Stimulated activated CD8-positive, alpha-beta memory T cell treated with anti-CD3 and anti-CD28 coated beads, Interleukin-7, amount 100 ng/mL, for 1 hour (primary cell): Measurements from ENCODE around the gene MESP1.
A peak's percentile ranks its signal among the peaks of the same experiment; 100 is the strongest.

Source experiments
- DNase-seq, 2 donors: peaks; one replicate each; pipeline ENCODE4 v3.0.0-alpha.2; 2020; ENCODE audit warnings: low read depth in 2 of 2

Gene MESP1

DNA sequence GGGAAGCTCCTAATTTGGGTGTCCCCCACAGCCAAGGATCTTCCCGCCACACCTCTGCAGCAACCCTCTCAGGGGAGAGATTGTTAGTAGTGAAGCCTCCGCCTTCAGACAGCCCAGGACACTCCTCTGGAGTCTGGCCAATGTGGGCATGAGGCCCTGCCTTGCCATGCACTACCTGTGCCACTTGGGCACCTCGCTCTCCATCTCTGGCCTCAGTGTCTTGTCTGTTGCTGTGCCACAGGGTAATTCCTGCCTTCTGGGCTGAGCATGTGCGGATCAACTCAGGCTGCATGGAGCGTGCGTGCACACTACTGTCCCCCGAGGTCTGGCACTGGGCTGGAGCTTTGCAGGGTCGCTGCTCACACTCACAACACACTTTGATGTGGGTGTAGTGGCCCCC, 7.9 kb upstream of the MESP1 start:
- no peak for DNase-seq

DNA sequence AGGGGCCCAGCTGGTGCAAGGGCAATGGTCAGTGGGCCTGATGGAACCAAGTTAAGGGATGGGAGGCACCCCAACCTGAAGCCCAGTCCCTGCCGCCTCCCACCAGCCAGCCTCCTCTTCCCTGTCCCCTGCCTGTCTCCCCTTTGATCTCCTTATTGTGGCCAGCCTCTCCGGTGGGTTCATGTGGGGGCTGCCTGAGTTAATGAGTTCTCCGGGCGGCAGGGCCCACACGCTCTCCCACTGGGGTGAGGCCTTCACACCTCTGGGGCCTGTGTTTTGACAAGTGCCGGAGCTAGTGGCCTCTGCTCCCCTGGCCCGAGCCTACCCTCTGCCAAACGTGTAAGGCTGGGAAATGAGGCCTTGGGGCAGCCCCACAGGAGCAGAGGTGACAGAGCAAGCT, 7.2 kb upstream of the MESP1 start:
- no peak for DNase-seq

DNA sequence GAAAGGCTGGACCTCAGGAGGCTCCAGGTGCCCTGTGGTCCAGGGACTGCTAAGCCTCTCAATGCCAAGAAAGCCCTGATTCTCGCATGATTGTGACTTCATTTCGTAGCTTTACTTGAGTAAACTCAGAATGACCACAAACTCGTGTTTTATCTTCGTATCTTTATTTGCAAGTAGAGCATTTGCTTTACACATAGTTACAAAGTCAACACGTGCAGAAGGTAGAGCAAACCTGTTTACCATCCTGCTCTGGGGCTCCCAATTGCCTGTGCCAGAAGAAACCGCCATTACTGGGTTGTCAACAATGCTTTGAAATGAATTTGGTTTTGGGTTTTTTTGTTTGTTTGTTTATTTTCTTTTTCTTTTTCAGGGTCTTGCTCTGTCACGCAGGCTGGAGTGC, 5.8 kb upstream of the MESP1 start:
- no peak for DNase-seq

- DNase-seq, result no peak
Measured at GRCh38 chr15:89755701-89756100, 4.7 kb upstream of the MESP1 start.

GRCh38 chr15:89754361-89755154, 3.5 kb upstream of the MESP1 start:
- no peak for DNase-seq

DNA sequence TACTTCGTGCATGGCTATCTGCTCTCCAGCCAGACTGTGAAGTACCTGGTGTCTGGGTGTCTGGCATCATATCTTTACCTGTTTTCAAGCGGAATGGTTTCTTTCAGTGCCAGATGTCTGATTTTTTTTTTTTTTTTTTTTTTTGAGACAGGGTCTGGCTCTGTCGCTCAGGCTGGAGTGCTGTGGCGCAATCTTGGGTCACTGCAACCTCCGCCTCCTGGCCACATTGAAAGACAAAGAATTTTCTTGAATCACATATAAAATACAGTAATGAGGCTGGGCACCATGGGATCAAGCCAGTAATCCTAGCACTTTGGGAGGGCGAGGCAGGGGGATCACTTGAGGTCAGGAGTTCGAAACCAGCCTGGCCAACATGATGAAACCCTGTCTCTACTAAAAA, 2.8 kb upstream of the MESP1 start:
- DNase-seq, result no peak

GRCh38 chr15:89751748-89752147, 699 bp upstream of the MESP1 start:
- no peak for DNase-seq

GRCh38 chr15:89749951-89750559, 994 bp downstream of the MESP1 start:
- DNase-seq, result no peak

DNA sequence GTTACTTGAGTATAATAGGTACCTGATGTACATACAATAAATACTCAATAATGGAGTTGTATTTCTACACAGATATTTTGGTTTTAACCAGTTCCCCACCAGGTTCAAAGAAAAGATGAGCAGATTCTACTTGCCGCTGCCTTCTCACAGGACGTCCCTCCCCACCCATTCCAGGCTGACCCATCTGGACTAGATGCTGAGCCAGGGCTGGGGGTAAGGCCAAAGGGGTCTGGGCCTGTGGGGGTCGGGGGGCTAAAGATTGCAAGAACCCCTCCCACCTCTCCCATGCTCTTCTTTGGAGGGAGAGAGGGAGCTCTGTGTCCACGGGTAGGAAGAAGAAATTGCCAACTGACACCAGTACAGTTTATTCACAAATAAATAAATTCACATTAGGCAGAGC, 1.5 kb downstream of the MESP1 start:
- no peak for DNase-seq

- DNase-seq, result no peak
Measured at GRCh38 chr15:89749054-89749453, 2.0 kb downstream of the MESP1 start.

DNA sequence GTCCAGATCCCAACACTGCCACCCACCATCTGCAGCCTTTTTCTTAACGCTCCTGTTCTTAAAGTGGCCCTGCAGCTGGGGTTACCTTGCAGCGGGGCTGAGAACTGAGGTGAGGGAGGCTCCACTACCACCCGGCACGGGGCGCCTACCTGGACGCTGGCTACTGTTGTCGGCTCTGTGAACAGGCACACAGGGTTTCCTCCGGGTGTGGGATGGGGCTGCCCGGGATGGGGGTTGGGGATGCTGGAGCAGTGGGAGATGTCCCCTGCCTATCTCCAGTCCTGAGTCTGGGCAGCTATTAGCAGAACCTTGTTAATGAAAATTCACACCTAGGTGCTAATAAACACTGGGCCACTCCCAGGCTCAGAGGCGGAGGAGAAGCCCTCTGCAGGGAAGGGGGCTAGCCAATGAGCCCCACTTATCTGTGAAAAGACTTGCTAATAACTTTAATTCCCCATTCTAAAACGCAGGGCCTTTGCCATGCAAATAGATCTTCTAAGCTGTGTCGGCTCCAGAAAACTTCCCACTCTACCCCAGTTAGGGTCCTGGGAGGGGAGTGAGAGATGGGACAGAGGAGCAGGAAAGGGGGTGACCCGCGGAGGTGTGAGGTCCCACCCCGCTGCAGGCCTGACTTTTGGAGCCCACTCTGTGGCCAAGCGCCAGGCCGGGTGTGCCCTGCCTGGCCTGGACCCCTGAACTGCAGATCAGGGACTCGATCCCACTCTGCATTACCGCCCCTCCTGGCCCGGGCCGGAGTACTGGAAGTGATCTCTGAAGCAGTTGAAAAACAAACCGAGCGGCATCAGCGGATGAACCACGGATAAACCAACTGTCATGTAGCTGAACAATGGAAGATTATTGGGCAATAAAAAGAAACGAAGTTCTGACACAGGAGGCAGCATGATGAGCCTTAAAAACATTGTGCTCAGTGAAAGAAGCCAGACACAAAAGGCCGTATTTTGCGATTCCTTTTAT, 3.1 kb downstream of the MESP1 start:
- no peak for DNase-seq

DNA sequence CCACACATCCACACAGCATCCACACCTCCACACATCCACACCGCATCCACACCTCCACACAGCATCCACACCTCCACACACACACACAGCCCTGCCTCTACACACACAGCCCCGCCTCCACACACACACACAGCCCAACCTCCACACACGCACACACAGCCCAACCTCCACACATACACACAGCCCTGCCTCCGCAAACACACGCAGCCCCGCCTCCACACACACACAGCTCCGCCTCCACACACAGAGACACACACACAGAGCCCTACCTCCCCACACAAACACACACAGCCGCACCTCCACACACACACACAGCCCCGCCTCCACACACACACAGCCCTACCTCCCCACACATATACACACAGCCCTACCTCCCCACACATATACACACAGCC, 4.7 kb downstream of the MESP1 start:
- DNase-seq, result no peak

GRCh38 chr15:89745768-89746167, 5.3 kb downstream of the MESP1 start:
- DNase-seq, result no peak

DNA sequence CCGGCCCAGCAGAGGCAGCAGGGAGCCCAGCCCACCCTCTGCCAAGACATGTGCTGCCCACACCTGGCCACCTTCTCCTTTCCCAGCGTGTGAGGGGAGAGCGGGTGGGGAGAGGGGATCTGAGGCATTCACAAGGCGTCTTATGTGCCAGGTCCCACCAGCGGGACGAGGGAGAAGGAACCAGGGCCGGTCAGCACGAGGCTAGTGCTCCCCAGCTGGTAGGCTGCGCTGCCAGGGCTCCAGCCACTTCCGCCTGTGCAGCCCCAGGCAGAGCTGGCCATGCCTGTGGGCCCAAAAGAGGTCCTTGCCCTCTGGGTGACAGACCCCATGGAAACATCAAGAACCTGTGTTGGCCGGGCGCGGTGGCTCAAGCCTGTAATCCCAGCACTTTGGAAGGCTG, 5.9 kb downstream of the MESP1 start:
- no peak for DNase-seq

GRCh38 chr15:89743594-89743993, 7.5 kb downstream of the MESP1 start:
- no peak for DNase-seq

- no peak for DNase-seq
Measured at GRCh38 chr15:89743011-89743410, 8.0 kb downstream of the MESP1 start.

DNA sequence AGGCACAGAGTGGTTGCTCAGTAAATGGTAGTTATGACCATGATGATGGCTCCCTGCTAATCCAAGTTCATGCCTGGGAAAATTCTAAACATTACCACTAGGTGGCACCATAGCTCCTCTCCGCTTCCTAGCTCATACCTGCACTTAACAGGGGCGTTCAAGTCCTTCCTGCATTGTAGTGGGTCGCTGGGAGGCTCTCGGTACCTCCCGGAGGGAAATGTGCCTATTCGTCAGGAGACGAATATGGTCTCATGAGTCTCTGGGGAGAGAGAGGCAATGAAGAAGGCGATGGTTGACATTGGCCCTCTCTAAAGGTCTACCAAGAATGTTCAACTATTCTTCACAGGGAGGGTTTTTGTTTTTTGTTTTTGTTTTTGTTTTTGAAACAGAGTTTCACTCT, 10.9 kb downstream of the MESP1 start:
- DNase-seq, result peak in 1 of 2 donors; percentile 17

DNA sequence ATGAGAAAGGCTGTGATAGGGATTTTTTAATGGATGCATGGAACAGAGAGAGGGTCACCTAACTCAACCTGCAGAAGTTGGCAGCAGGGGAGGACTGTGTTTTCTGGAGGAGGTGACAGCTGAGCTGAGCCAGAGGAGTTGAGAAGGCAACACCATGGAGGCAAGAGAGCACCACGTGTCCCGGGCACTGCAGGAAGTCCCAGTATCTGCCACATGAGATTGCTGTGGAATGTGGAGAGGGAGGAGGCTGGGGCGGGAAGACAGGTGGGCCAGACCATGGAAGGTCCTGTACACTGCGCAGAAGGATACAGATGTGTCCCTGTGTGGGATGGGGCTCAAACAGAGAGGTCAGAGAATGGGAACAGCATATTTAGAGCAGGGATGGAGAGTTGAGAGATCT, 15.3 kb downstream of the MESP1 start:
- no peak for DNase-seq

DNA sequence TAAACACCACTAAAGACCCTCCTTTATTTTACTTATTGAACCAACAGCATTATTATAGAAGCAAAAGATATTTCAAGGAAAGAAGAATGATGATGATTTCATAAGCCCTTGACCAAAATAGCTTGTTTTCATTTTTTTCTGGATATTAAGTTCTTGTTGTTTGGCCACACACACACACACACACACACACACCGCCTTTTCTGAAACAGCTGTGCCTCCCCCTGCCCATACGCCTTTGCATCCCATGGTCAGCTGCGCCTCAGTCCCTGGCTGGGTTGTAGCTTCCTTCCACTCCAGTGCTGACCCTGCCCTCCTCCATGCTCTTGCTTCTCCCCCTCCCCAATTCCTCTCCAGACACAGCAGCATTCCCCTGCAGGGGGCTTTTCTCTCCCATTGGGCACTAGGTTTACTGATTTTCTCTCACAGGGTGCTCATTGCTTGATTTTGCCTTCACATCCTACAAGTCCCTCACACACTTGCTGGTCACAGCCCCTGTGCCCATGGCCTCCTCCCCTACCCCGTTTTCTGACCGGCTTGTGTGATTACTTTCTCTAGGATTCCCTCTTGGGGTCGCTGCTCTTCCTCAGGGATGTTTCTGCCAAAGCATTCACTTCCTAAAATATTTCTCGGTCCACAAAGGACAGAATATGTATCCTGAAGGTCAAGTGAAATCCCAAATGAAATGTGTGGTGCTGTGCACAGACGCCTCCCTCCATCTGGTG, 18.4 kb downstream of the MESP1 start:
- no peak for DNase-seq

GRCh38 chr15:89731275-89731674, 19.8 kb downstream of the MESP1 start:
- no peak for DNase-seq

GRCh38 chr15:89728254-89728653, 22.8 kb downstream of the MESP1 start:
- DNase-seq, result no peak

GRCh38 chr15:89725064-89725463, 26.0 kb downstream of the MESP1 start:
- no peak for DNase-seq
